ENCODE measurements around the gene PSMD12. TPM values are rescaled to one million over a fixed set of nuclear protein-coding genes. Genes with fewer than 3 reads are reported as not detected.
"Not testable (repeated sequence)": the region's sequence is repeated elsewhere in the genome, so short reads cannot be mapped to it uniquely, and the experiment has no call there.

Gene PSMD12
- polyA plus RNA-seq (2013, experiment 1 of 2) = 47.5 TPM
- polyA plus RNA-seq (2013, experiment 2 of 2) = 49.8 TPM

- Histone ChIP-seq H3K4me1 (ENCODE audit: control insufficient read depth, insufficient read depth, low read length, poor library complexity, severe bottlenecking) (no peaks in the 10 kb centered on the region), H3K9me3 (ENCODE audit: control insufficient read depth, low read length) (no peaks in the 10 kb centered on the region), H3K27ac (ENCODE audit: low read depth, low read length, severe bottlenecking) (peak within 1 kb of the TSS; percentile 87), H3K4me3 (ENCODE audit: extremely low read depth, insufficient read depth, low read length, poor library complexity, severe bottlenecking) (peak within 1 kb of the TSS; percentile 97), H3K36me3 (ENCODE audit: control insufficient read depth, insufficient read depth, low read length) (peaks cover 22% of the 10 kb centered on the region)
- WGBS, 2 experiments (ENCODE audit: insufficient coverage in 2 of 2) = 0 to 3% methylated on average over 31 to 45 of the region's 55 CpGs
Measured at GRCh38 chr17:67366193-67367157, at the start of gene PSMD12. TSS of gene PSMD12 (minus strand) at chr17:67366577. CDS start at chr17:67366519, 58 bp downstream.

- Histone ChIP-seq H3K4me3 (ENCODE audit: extremely low read depth, insufficient read depth, low read length, poor library complexity, severe bottlenecking) (no peak overlapping the region), H3K27ac (ENCODE audit: low read depth, low read length, severe bottlenecking) (no peak overlapping the region), H3K9me3 (ENCODE audit: control insufficient read depth, low read length) (peaks cover 11% of the 10 kb centered on the region), H3K36me3 (ENCODE audit: control insufficient read depth, insufficient read depth, low read length) (no peaks in the 10 kb centered on the region), H3K4me1 (ENCODE audit: control insufficient read depth, insufficient read depth, low read length, poor library complexity, severe bottlenecking) (no peaks in the 10 kb centered on the region)
- 86 to 95% methylated on average over 4 of the region's 7 CpGs for WGBS, 2 experiments (ENCODE audit: insufficient coverage in 2 of 2)
Measured at GRCh38 chr17:67415291-67415690, 48.9 kb upstream of the PSMD12 start.

- H3K36me3 ChIP-seq (ENCODE audit: control insufficient read depth, insufficient read depth, low read length) = no peaks in the 10 kb centered on the region
- no peak overlapping the region for H3K27ac ChIP-seq (ENCODE audit: low read depth, low read length, severe bottlenecking)
- WGBS, 2 experiments (ENCODE audit: insufficient coverage in 2 of 2) = no CpG with 5 or more reads among the region's 2 CpGs
Measured at GRCh38 chr17:67414559-67414958, 48.2 kb upstream of the PSMD12 start.

GRCh38 chr17:67414130-67414529 lies 47.8 kb upstream of the PSMD12 start:
- no peaks in the 10 kb centered on the region for H3K4me1 ChIP-seq (ENCODE audit: control insufficient read depth, insufficient read depth, low read length, poor library complexity, severe bottlenecking)
- H3K27ac ChIP-seq (ENCODE audit: low read depth, low read length, severe bottlenecking) = no peak overlapping the region
- no peak overlapping the region for H3K4me3 ChIP-seq (ENCODE audit: extremely low read depth, insufficient read depth, low read length, poor library complexity, severe bottlenecking)
- H3K36me3 ChIP-seq (ENCODE audit: control insufficient read depth, insufficient read depth, low read length) = no peaks in the 10 kb centered on the region
- peaks cover 11% of the 10 kb centered on the region for H3K9me3 ChIP-seq (ENCODE audit: control insufficient read depth, low read length)
- WGBS, 2 experiments (ENCODE audit: insufficient coverage in 2 of 2) = no CpG with 5 or more reads among the region's 1 CpG

More at GRCh38 chr17:67414559-67414958, 48.2 kb upstream of the PSMD12 start:
- H3K9me3 ChIP-seq (ENCODE audit: control insufficient read depth, low read length) = peaks cover 11% of the 10 kb centered on the region
- no peak overlapping the region for H3K4me3 ChIP-seq (ENCODE audit: extremely low read depth, insufficient read depth, low read length, poor library complexity, severe bottlenecking)
- no peaks in the 10 kb centered on the region for H3K4me1 ChIP-seq (ENCODE audit: control insufficient read depth, insufficient read depth, low read length, poor library complexity, severe bottlenecking)

- Histone ChIP-seq H3K9me3 (ENCODE audit: control insufficient read depth, low read length) (peaks cover 11% of the 10 kb centered on the region), H3K4me3 (ENCODE audit: extremely low read depth, insufficient read depth, low read length, poor library complexity, severe bottlenecking) (no peak overlapping the region), H3K4me1 (ENCODE audit: control insufficient read depth, insufficient read depth, low read length, poor library complexity, severe bottlenecking) (no peaks in the 10 kb centered on the region), H3K36me3 (ENCODE audit: control insufficient read depth, insufficient read depth, low read length) (no peaks in the 10 kb centered on the region), H3K27ac (ENCODE audit: low read depth, low read length, severe bottlenecking) (no peak overlapping the region)
- WGBS, 2 experiments (ENCODE audit: insufficient coverage in 2 of 2) = 88 to 100% methylated on average over 2 to 3 of the region's 5 CpGs
Measured at GRCh38 chr17:67413388-67413787, 47.0 kb upstream of the PSMD12 start.

- peaks cover 11% of the 10 kb centered on the region for H3K9me3 ChIP-seq (ENCODE audit: control insufficient read depth, low read length)
- H3K4me1 ChIP-seq (ENCODE audit: control insufficient read depth, insufficient read depth, low read length, poor library complexity, severe bottlenecking) = no peaks in the 10 kb centered on the region
- WGBS, 2 experiments (ENCODE audit: insufficient coverage in 2 of 2) = 100% methylated on average over 1 of the region's 2 CpGs; no CpG with 5 or more reads in 1 of the 2 experiments
- no peaks in the 10 kb centered on the region for H3K36me3 ChIP-seq (ENCODE audit: control insufficient read depth, insufficient read depth, low read length)
- H3K4me3 ChIP-seq (ENCODE audit: extremely low read depth, insufficient read depth, low read length, poor library complexity, severe bottlenecking) = no peak overlapping the region
- no peak overlapping the region for H3K27ac ChIP-seq (ENCODE audit: low read depth, low read length, severe bottlenecking)
Measured at GRCh38 chr17:67412941-67413340, 46.6 kb upstream of the PSMD12 start.

GRCh38 chr17:67412032-67412431 lies 45.7 kb upstream of the PSMD12 start:
- WGBS, 2 experiments (ENCODE audit: insufficient coverage in 2 of 2) = 88 to 90% methylated on average over 1 to 2 of the region's 4 CpGs
- H3K4me3 ChIP-seq (ENCODE audit: extremely low read depth, insufficient read depth, low read length, poor library complexity, severe bottlenecking) = no peak overlapping the region

GRCh38 chr17:67411397-67411796 lies 45.0 kb upstream of the PSMD12 start:
- 90 to 93% methylated on average over 3 to 4 of the region's 4 CpGs for WGBS, 2 experiments (ENCODE audit: insufficient coverage in 2 of 2)

More at GRCh38 chr17:67412032-67412431, 45.7 kb upstream of the PSMD12 start:
- Histone ChIP-seq H3K9me3 (ENCODE audit: control insufficient read depth, low read length) (peaks cover 11% of the 10 kb centered on the region), H3K4me1 (ENCODE audit: control insufficient read depth, insufficient read depth, low read length, poor library complexity, severe bottlenecking) (no peaks in the 10 kb centered on the region), H3K36me3 (ENCODE audit: control insufficient read depth, insufficient read depth, low read length) (no peaks in the 10 kb centered on the region), H3K27ac (ENCODE audit: low read depth, low read length, severe bottlenecking) (no peak overlapping the region)

GRCh38 chr17:67408455-67408830 lies 42.1 kb upstream of the PSMD12 start:
- not testable (repeated sequence) for H3K4me3 ChIP-seq (ENCODE audit: extremely low read depth, insufficient read depth, low read length, poor library complexity, severe bottlenecking); H3K4me1 ChIP-seq (ENCODE audit: control insufficient read depth, insufficient read depth, low read length, poor library complexity, severe bottlenecking); H3K9me3 ChIP-seq (ENCODE audit: control insufficient read depth, low read length); H3K36me3 ChIP-seq (ENCODE audit: control insufficient read depth, insufficient read depth, low read length); H3K27ac ChIP-seq (ENCODE audit: low read depth, low read length, severe bottlenecking)
- 74 to 96% methylated on average over 3 of the region's 3 CpGs for WGBS, 2 experiments (ENCODE audit: insufficient coverage in 2 of 2)

More at GRCh38 chr17:67411397-67411796, 45.0 kb upstream of the PSMD12 start:
- Histone ChIP-seq H3K36me3 (ENCODE audit: control insufficient read depth, insufficient read depth, low read length) (peaks cover 3% of the 10 kb centered on the region), H3K4me3 (ENCODE audit: extremely low read depth, insufficient read depth, low read length, poor library complexity, severe bottlenecking) (no peak overlapping the region), H3K9me3 (ENCODE audit: control insufficient read depth, low read length) (peaks cover 11% of the 10 kb centered on the region), H3K27ac (ENCODE audit: low read depth, low read length, severe bottlenecking) (no peak overlapping the region), H3K4me1 (ENCODE audit: control insufficient read depth, insufficient read depth, low read length, poor library complexity, severe bottlenecking) (no peaks in the 10 kb centered on the region)

GRCh38 chr17:67403483-67403882 lies 37.1 kb upstream of the PSMD12 start:
- H3K4me3 ChIP-seq (ENCODE audit: extremely low read depth, insufficient read depth, low read length, poor library complexity, severe bottlenecking) = no peak overlapping the region
- no peak overlapping the region for H3K27ac ChIP-seq (ENCODE audit: low read depth, low read length, severe bottlenecking)
- no peaks in the 10 kb centered on the region for H3K4me1 ChIP-seq (ENCODE audit: control insufficient read depth, insufficient read depth, low read length, poor library complexity, severe bottlenecking)
- H3K36me3 ChIP-seq (ENCODE audit: control insufficient read depth, insufficient read depth, low read length) = peaks cover 3% of the 10 kb centered on the region
- no peaks in the 10 kb centered on the region for H3K9me3 ChIP-seq (ENCODE audit: control insufficient read depth, low read length)
- WGBS, 2 experiments (ENCODE audit: insufficient coverage in 2 of 2) = 82 to 100% methylated on average over 3 to 4 of the region's 6 CpGs

GRCh38 chr17:67403065-67403464 lies 36.7 kb upstream of the PSMD12 start:
- 100% methylated on average over 1 of the region's 2 CpGs; no CpG with 5 or more reads in 1 of the 2 experiments for WGBS, 2 experiments (ENCODE audit: insufficient coverage in 2 of 2)
- peaks cover 3% of the 10 kb centered on the region for H3K36me3 ChIP-seq (ENCODE audit: control insufficient read depth, insufficient read depth, low read length)
- no peaks in the 10 kb centered on the region for H3K9me3 ChIP-seq (ENCODE audit: control insufficient read depth, low read length)
- no peak overlapping the region for H3K27ac ChIP-seq (ENCODE audit: low read depth, low read length, severe bottlenecking)
- H3K4me3 ChIP-seq (ENCODE audit: extremely low read depth, insufficient read depth, low read length, poor library complexity, severe bottlenecking) = no peak overlapping the region
- H3K4me1 ChIP-seq (ENCODE audit: control insufficient read depth, insufficient read depth, low read length, poor library complexity, severe bottlenecking) = no peaks in the 10 kb centered on the region
